Small intestine (tissue), 7 donors: Measurements from ENCODE around the gene F8. TPM values are rescaled to one million over a fixed set of nuclear protein-coding genes. Genes with fewer than 3 reads are reported as not detected.
A peak's percentile ranks its signal among the peaks of the same experiment; 100 is the strongest.
"Not testable (repeated sequence)": the region's sequence is repeated elsewhere in the genome, so short reads cannot be mapped to it uniquely, and the experiment has no call there.

Experiments used
- DNase-seq, 2 donors: peaks; one replicate each; pipeline versions ENCODE4 v3.0.0 to v3.0.0-alpha.2; 2013
- FAIRE-seq: peaks from 2 replicates; lab custom pipeline; 2012; peaks lifted over from hg19 to GRCh38; lab: Jason Lieb, UNC
- H3K27ac ChIP-seq, 3 donors: one replicate each; pipeline ENCODE4 v1.5.1; 2013; ENCODE audit warnings: low read length in 2 of 3, mild to moderate bottlenecking in 2 of 3, control low read depth in 1 of 3, inconsistent platforms in 1 of 3, low read depth in 1 of 3, moderate library complexity in 1 of 3
- H3K27me3 ChIP-seq, 3 donors: one replicate each; pipeline ENCODE4 v1.6.1; 2013; ENCODE audit warnings: low read length in 3 of 3, inconsistent platforms in 1 of 3; ENCODE audit not compliant: control insufficient read depth in 3 of 3, insufficient read depth in 3 of 3
- H3K36me3 ChIP-seq, 3 donors: one replicate each; pipeline ENCODE4 v1.6.1; 2013; ENCODE audit warnings: low read length in 3 of 3, inconsistent platforms in 1 of 3, low read depth in 1 of 3, mild to moderate bottlenecking in 1 of 3, moderate library complexity in 1 of 3; ENCODE audit not compliant: control insufficient read depth in 3 of 3, insufficient read depth in 2 of 3
- H3K4me1 ChIP-seq, 3 donors: one replicate each; pipeline ENCODE4 v1.6.1; 2013; ENCODE audit warnings: low read length in 2 of 3, inconsistent platforms in 1 of 3, low read depth in 1 of 3, mild to moderate bottlenecking in 1 of 3, moderate library complexity in 1 of 3; ENCODE audit not compliant: control insufficient read depth in 3 of 3, insufficient read depth in 2 of 3
- H3K4me3 ChIP-seq, 3 donors: one replicate each; pipeline ENCODE4 v1.5.1; 2013; ENCODE audit warnings: low read length in 3 of 3, control low read depth in 1 of 3, inconsistent platforms in 1 of 3, low read depth in 1 of 3, mild to moderate bottlenecking in 1 of 3, moderate library complexity in 1 of 3
- H3K9me3 ChIP-seq, 2 donors: one replicate each; pipeline ENCODE4 v1.6.1; 2013; ENCODE audit warnings: low read depth in 1 of 2, low read length in 1 of 2; ENCODE audit not compliant: control insufficient read depth in 2 of 2, insufficient read depth in 1 of 2
- WGBS, 3 donors: extraction: QIAGEN DNeasy Blood & Tissue Kit; methylation state at CpG; one replicate each; pipeline ENCODE4 v1.1.7; 2013; 5-methylcytosine and 5-hydroxymethylcytosine counted together
- polyA plus RNA-seq, 4 donors: library from polyadenylated mRNA; stranded (reverse) in 3 of 4; unstranded in 1 of 4; fragments of 200-250 nt in 3 of 4; fragments of 120-200 nt in 1 of 4; gene quantifications; one replicate each; pipeline versions ENCODE4 v1.2.1 to v1.2.3, GENCODE V29; 2013
- donor health status: healthy with polysubstance abuse.
- donor health status: control.
- donor health status: control.
- donor health status: Bipolar disorder and iron deficiency.
- donor health status: healthy.

The F8 gene
- polyA plus RNA-seq, 4 donors, result 0.89 to 4.8 (median 1.7) TPM

DNA sequence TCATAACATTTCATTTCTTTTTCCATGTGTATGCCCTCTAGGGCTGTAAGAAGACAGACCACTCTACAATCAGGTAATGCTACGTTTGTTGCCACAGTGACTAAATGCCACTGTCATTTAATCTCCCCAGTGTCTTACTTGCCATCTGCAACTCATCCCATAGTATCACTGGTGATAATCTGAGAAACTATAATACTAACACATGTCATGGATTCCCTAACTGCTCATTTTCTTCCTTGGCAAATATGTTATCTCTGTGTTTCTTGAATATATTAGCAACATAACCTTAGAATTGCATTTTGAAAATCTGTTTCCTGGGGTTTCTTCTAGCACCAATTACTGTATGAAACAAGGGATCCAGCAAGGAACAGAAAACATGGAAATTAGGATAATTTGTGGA lies 130.2 kb downstream of the F8 start:
- DNase-seq (no peak), FAIRE-seq (no peak)
- Histone ChIP-seq H3K27me3 (no peaks in the 10 kb centered on the region), H3K9me3 (no peaks in the 10 kb centered on the region), H3K4me1 (no peaks in the 10 kb centered on the region), H3K4me3 (no peak overlapping the region), H3K27ac (no peak overlapping the region), H3K36me3 (no peaks in the 10 kb centered on the region)
- WGBS, 3 donors, result 54 to 95% (median 86%) methylated on average over 1 of the region's 1 CpG

DNA sequence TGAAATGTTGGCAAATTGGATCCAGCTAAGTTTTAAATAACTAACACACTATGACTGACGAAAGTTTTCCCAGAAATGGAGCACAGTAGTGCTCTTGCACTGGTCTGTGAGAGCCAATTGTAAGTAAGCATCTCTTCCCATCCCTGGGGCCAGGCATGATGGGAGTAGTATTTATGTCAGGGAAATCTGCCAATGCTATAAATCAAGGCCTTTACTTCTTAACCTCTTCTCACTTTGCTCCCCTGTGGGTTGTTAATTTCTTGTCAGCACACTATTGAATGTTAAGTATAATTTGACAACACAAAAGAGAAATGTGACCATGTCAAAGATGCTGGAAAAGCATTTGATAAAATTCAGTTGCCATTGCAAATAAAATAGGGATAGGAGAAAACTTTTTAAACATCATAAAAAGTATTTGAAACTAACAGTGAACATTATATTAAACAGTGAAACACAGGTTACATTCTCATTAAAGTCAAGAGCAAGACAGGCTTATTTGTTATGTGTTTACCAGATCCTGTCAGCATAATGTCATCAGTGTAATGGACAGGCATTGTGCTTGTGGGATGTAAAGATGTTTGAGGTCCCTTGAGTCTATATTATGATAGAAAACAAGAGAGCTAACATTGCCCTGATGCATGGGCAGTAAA lies 131.4 kb downstream of the F8 start:
- Histone ChIP-seq H3K4me3 (no peak overlapping the region), H3K4me1 (no peaks in the 10 kb centered on the region), H3K9me3 (no peaks in the 10 kb centered on the region), H3K27me3 (no peaks in the 10 kb centered on the region), H3K36me3 (no peaks in the 10 kb centered on the region), H3K27ac (no peak overlapping the region)
- 44 to 89% (median 80%) methylated on average over 1 of the region's 1 CpG for WGBS, 3 donors
- DNase-seq (no peak), FAIRE-seq (no peak)

DNA sequence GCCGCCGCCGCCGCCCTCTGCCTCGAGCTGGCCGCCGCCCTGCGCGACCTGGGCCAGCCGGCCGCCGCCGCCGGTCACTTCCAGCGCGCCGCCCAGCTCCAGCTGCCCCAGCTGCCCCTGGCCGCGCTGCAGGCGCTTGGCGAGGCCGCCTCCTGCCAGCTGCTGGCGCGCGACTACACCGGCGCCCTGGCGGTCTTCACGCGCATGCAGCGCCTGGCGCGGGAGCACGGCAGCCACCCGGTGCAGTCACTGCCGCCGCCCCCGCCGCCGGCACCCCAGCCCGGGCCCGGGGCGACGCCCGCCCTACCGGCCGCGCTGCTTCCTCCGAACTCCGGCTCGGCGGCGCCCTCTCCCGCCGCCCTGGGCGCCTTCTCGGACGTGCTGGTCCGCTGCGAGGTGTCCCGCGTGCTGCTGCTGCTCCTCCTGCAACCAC lies 135.7 kb downstream of the F8 start:
- not testable (repeated sequence) for H3K4me1 ChIP-seq, H3K27me3 ChIP-seq, H3K36me3 ChIP-seq, H3K4me3 ChIP-seq, H3K9me3 ChIP-seq, DNase-seq, FAIRE-seq, H3K27ac ChIP-seq
- no CpG with 5 or more reads among the region's 62 CpGs for WGBS, 3 donors

DNA sequence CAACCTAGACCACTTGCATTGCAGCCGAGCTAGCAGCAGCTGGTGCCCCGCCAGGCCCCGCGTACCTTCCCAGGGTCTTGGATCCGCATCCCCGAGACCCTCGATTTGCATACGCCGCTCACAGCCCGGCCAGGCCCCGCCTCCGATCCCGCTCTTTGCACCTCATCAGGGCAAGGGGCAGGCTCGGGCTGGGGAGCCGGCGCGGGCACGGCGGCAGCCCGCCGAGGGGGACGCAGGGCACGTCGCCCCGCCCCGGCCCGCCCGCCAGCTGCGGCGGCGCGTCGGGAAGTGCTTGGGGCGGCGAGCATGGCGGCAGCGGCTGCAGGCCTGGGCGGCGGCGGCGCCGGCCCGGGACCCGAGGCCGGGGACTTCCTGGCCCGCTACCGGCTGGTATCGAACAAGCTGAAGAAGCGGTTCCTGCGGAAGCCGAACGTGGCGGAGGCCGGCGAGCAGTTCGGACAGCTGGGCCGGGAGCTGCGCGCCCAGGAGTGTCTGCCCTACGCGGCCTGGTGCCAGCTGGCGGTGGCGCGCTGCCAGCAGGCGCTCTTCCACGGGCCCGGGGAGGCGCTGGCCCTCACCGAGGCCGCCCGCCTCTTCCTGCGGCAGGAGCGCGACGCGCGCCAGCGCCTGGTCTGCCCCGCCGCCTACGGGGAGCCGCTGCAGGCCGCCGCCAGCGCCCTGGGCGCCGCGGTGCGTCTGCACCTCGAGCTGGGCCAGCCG lies 136.3 kb downstream of the F8 start, which contains the start of gene F8A1:
Gene F8A1, plus strand, starts transcription at position 287 of the 720 bp plus-strand sequence. Its CDS starts 20 bp downstream, at position 307.
- not testable (repeated sequence) for FAIRE-seq, H3K4me1 ChIP-seq, DNase-seq, H3K9me3 ChIP-seq, H3K27me3 ChIP-seq, H3K36me3 ChIP-seq, H3K27ac ChIP-seq
- 2 to 60% methylated on average over 3 to 17 of the region's 91 CpGs; no CpG with 5 or more reads in 1 of the 3 donors for WGBS, 3 donors
- H3K4me3 ChIP-seq, result peak within 1 kb of the TSS in 1 of 3 donors; percentile 11

DNA sequence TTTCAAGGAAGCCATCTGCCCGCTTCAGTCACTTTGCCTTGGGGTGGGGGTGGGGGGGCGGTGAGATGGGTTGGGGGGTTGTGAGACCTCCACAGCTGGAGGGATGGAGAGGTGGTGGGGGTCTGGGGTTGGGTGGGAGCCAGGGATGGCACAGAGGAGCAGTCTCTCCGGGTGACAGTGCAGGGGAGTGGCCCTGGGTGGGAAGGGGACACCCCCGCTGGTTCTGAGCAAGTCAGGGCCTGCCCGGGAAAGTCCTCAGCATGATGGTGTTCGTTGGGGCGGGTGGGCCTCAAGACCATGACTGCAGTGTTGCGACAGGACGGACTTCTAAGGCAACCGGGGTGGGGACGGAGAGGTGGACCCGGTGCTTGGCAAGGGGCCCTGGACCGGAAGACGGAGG lies 137.0 kb downstream of the F8 start:
- not testable (repeated sequence) for FAIRE-seq, H3K4me3 ChIP-seq, H3K27me3 ChIP-seq, DNase-seq, H3K4me1 ChIP-seq, H3K36me3 ChIP-seq, H3K27ac ChIP-seq, H3K9me3 ChIP-seq
- WGBS, 3 donors, result 65 to 81% (median 81%) methylated on average over 2 to 3 of the region's 14 CpGs

DNA sequence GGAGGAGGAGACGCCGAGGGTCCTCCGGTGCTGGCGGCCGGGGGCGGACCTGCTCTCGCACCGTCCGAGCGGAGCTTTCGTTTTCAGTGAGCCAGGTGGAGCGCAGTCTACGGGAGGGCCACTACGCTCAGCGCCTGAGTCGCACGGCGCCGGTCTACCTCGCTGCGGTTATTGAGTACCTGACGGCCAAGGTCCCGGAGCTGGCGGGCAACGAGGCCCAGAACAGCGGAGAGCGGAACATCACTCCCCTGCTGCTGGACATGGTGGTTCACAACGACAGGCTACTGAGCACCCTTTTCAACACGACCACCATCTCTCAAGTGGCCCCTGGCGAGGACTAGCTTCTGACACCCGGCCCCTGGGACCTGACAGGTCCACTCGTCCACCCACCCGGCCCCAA lies 137.5 kb downstream of the F8 start:
- H3K27ac ChIP-seq, H3K9me3 ChIP-seq, H3K4me1 ChIP-seq, H3K27me3 ChIP-seq, FAIRE-seq, H3K36me3 ChIP-seq, DNase-seq, H3K4me3 ChIP-seq: not testable (repeated sequence)
- 98 to 100% methylated on average over 3 to 15 of the region's 33 CpGs; no CpG with 5 or more reads in 1 of the 3 donors for WGBS, 3 donors

DNA sequence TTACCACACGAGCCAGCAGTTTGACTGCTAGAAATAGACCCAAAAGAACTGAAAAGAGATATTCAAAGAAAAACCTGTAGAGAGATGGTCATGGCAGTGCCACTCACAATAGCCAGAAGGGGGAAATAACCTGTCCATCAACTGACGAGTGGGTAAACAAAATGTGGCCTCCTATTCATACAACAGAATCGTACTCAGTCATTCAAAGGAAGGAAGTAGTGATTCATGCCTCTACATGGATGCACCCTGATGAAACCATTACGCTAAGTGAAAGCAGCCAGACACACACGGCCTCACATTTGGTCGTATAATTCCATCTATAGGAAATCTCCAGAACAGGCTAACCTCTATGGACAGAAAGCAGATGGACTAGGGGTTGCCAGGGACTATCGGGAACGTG lies 138.5 kb downstream of the F8 start:
- not testable (repeated sequence) for H3K9me3 ChIP-seq, H3K27me3 ChIP-seq, FAIRE-seq, H3K4me3 ChIP-seq, DNase-seq, H3K27ac ChIP-seq, H3K36me3 ChIP-seq, H3K4me1 ChIP-seq
- no CpG with 5 or more reads among the region's 8 CpGs for WGBS, 3 donors

DNA sequence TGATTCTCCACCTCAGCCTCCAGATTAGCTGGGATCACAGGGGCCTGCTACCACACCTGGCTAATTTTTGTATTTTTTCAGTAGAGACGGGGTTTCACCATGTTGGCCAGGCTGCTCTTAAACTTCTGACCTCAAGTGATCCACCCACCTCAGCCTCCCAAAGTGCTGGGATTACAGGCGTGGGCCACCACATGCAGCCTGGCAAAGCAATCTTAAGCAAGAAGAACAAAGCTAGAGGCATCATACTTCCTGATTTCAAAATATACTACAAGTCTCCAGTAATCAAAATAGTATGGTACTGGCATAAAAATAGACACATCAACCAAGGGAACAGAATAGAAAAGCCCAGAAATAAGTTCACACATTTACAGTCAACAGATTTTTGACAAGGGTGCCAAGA lies 149.2 kb downstream of the F8 start:
- WGBS, 3 donors, result 60 to 85% (median 81%) methylated on average over 2 of the region's 2 CpGs
- Histone ChIP-seq H3K4me3 (no peak overlapping the region), H3K27ac (no peak overlapping the region), H3K36me3 (no peaks in the 10 kb centered on the region), H3K9me3 (no peaks in the 10 kb centered on the region), H3K4me1 (no peaks in the 10 kb centered on the region), H3K27me3 (no peaks in the 10 kb centered on the region)
- FAIRE-seq, result no peak
- no peak for DNase-seq
